IPS-NIHi7 (cell line): Measurements from ENCODE around the gene SRSF7.

Experiments
- DNase-seq: peaks from one replicate; pipeline ENCODE4 v3.0.0; 2012; ENCODE audit warnings: mixed read lengths; ENCODE audit errors: extremely low spot score

The SRSF7 gene

GRCh38 chr2:38701542-38701941 lies 49.6 kb downstream of the SRSF7 start:
- DNase-seq = no peak

- DNase-seq = no peak
Observed at GRCh38 chr2:38700881-38701458, 50.2 kb downstream of the SRSF7 start.

DNA sequence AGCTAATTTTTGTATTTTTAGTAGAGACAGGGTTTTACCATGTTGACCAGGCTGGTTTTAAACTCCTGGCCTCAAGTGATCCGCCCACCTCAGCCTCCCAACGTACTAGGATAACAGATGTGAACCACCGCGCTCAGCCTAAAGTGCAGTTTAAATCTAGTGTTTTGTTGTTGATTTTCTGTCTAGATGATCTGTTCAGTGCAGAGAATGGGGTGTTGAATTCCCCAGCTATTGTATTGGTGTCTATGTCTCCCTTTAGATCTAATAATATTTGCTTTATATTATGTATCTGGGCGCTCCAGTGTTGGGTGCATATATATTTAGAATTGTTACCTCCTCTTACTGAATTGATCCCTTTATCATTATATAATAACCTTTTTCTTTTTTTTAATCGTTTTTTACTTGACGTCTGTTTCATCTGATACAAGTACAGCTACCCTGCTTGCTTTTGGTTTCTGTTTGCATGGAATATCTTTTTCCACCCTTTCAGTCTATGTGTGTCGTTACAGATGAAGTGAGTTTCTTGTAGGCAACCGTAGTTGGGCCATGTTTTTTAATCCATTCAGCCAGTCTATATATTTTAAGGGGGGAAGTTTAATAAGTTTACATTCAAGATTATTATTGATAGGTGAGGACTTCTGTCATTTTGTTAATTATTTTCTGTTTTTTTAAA lies 50.9 kb downstream of the SRSF7 start:
- no peak for DNase-seq

DNA sequence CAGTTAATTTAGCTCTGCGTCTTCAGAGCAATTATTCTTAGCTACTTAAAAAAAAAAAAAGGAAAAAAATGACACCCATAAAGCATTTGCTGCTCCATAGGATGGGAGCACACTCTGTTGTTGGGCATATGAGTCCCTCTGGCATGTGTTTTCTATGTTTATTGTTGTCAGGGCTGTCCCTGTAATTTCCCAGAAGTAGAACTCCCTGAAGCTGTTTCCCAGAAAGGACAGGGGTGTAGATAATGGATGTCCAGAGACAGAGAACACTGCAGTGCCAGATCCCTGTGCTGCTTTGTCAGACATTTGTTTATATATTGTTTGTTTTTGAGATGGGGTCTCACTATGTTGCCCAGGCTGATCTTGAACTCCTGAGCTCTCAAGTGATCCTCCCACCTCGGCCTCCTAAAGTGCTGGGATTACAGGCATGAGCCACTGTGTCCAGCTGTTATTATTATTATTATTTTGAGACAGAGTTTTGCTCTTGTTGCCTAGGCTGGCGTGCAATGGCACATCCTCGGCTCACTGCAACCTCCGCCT lies 52.6 kb downstream of the SRSF7 start:
- no peak for DNase-seq

- DNase-seq = no peak
Observed at GRCh38 chr2:38697116-38697840, 53.9 kb downstream of the SRSF7 start.
